Measurements from ENCODE around the gene RHCG.

Gene RHCG

GRCh38 chr15:89496155-89497098 lies at the start of gene RHCG:
RHCG (minus strand) TSS chr15:89496583; CDS start chr15:89496544, 39 bp downstream.
- no peak for DNase-seq

DNA sequence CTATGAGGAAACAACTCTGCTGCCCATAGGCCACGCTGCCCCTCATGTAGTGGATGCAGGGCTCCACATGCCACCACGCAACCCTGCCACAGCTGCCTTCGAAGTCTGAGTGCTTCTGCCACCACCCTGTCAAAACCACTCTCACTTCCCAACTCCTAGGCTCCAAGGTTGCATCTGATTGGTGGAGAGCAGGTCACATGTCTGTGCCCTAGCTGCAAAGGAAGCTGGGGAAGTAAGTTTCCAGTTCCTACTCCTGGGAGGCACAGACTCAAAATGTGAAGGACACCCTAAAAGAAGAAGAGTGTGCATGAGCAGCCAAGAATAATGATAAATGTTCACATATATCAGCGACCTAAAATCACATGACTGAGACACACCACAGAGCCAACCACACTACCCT lies 47.0 kb upstream of the RHCG start:
- DNase-seq: no peak

- no peak for DNase-seq
These were observed 46.0 kb upstream of the RHCG start for GRCh38 chr15:89542369-89542768.

- no peak for DNase-seq
These were observed 42.6 kb upstream of the RHCG start for GRCh38 chr15:89539027-89539426.

GRCh38 chr15:89533861-89534544 lies 37.6 kb upstream of the RHCG start:
- DNase-seq: no peak

GRCh38 chr15:89531796-89532537 lies 35.6 kb upstream of the RHCG start:
- DNase-seq: no peak

DNA sequence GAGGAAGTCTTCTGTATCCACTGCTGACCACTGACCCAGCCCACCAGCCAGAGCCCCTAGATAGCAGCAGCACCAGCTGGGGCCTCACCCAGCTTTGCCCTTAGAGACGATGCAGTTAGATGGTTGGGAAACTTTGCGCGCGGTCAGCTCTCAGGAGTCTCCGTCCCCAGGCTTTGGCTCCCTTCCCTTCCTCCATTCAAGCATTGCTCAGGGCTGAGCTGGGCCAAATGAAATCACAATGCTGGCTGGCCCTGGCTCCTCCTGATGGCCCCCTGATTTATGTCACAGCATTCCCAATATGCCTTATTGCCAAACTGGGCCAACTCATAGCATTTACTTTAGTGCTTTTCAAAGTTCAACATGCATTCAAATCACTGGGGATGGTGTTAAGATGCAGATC lies 34.6 kb upstream of the RHCG start:
- no peak for DNase-seq

DNA sequence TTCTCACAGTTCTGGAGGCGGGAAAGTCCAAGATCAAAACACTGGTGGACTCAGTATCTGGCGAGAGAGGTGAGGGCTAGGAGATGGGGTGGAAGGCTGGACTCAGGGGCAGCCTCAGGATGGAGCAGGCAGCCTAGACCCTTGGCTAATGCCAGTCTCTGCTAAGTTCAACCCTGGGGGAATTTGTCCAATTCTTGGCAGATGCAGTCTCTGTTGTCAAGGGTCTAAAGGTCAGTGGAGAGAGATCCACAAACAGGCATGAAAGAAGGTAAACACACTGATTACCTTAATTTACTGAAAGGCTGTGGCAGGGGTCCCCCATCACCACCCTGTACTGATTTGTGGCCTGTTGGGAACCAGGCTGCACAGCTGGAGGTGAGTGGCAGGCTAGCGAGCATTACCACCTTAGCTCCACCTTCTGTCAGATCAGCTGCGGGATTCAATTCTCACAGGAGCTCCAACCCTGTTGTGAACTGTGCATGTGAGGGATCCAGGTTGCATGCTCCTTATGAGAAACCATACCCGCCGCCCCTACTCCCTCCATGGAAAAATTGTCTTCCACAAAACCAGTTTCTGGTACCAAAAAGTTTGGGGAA lies 32.5 kb upstream of the RHCG start:
- no peak for DNase-seq

GRCh38 chr15:89526601-89527441 lies 30.4 kb upstream of the RHCG start:
- DNase-seq: no peak

- DNase-seq: no peak
These were observed 29.8 kb upstream of the RHCG start for GRCh38 chr15:89526181-89526580.

- no peak for DNase-seq
These were observed 27.8 kb upstream of the RHCG start for GRCh38 chr15:89524184-89524583.

- no peak for DNase-seq
These were observed 26.7 kb upstream of the RHCG start for GRCh38 chr15:89523101-89523500.

- DNase-seq: no peak
These were observed 25.2 kb upstream of the RHCG start for GRCh38 chr15:89521605-89522004.

- DNase-seq: no peak
These were observed 19.1 kb upstream of the RHCG start for GRCh38 chr15:89515477-89515876.

DNA sequence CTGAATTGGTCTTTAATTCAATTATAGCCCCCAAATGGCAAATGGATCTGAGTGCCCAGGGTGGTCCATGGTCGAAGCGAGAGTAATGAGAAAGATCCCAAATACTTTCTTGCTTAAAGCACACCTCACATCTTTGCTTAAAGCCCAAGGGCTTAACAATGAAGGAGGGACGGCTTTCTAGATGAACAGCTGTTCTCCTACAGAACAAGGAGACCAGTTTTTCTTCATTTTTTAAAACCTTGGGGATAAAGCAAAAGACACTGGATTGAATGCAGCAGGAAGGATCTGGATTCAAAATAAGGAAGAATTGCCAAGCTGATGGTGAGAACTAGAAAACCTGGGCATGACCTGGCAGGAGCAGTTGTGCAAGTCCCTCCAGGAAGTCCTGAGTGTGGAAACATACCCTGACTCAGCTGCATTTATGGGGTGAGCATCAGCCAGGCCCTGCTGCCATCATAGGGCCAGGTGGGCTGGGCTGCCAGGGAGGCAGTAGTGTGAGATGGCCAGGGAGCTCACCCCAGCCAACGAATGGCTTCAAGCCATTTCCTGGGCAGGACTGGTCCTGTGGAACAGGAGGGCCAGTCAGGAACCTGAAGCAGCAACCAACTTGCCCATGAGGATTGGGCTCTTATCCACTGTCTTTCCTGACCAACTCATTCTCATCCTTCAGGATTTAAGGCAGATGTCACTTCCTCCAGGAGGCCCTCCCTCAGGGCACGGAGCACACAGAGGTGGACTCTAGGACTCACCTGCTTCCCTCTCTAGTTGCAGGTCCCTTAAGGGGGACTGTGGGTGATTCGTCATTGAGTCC lies 18.4 kb upstream of the RHCG start:
- DNase-seq: no peak

DNA sequence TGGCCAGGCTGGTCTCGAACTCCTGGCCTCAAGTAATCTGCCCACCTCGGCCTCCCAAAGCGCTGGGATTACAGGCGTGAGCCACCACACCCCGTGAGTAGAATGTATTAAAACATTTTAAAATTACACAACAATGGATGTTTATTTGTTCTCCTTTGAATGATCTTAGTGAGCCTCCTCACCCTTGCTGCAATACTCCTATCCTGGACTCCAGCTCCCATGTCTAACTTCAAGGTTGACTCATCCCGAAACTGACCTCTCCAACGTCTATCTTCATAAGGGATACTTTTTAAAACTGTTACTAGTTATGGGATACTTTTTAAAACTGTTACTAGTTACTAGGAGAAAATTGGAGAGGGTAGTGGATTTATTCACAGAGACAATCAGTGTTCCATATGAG lies 17.8 kb upstream of the RHCG start:
- DNase-seq: no peak

GRCh38 chr15:89513284-89513683 lies 16.9 kb upstream of the RHCG start:
- no peak for DNase-seq

- no peak for DNase-seq
These were observed 16.2 kb upstream of the RHCG start for GRCh38 chr15:89512631-89513030.

- no peak for DNase-seq
These were observed 9.8 kb upstream of the RHCG start for GRCh38 chr15:89506026-89506686.

GRCh38 chr15:89504166-89504565 lies 7.8 kb upstream of the RHCG start:
- DNase-seq: no peak
